ENCODE measurements around the gene MAP2K5. TPM values are rescaled to one million over a fixed set of nuclear protein-coding genes. Genes with fewer than 3 reads are reported as not detected.

The MAP2K5 gene
- total and polyA plus RNA-seq, 4 donors: 3.8 to 6.4 (median 5.6) TPM

DNA sequence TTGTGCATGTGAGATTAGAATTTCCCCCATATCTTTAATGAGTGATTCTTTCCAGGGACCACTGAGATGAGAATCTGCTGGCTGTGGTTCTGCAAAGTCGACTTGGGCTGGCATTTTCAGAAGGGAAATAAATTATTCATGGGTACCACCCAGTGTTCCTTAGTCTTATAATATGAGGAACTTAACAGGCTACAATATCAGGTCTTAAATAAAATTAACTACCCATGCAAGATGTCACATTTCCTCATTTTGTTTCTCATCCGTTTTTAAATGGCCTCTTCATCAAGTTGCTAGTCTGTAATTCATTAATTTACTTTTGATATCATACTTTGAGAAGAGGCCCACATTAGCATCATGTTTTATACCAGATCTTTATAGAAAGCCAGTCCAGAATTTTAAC lies 224.5 kb downstream of the MAP2K5 start:
- H3K9me3 ChIP-seq (ENCODE audit: control insufficient read depth in 4 of 4, low read length in 3 of 4): no peaks in the 10 kb centered on the region
- no peak for DNase-seq (ENCODE audit: low spot score)
- no peak overlapping the region for H3K9ac ChIP-seq (ENCODE audit: low read depth in 1 of 2, low read length in 2 of 2)
- H3K27ac ChIP-seq (ENCODE audit: low read depth in 1 of 2, low read length in 2 of 2): no peak overlapping the region
- no peak for TF ChIP-seq GABPA (IDR thresholded peaks at IDR 0.05 in 1 of 2, conservative IDR thresholded peaks at IDR 0.05 in 1 of 2)
- TF ChIP-seq, protein P1, sequence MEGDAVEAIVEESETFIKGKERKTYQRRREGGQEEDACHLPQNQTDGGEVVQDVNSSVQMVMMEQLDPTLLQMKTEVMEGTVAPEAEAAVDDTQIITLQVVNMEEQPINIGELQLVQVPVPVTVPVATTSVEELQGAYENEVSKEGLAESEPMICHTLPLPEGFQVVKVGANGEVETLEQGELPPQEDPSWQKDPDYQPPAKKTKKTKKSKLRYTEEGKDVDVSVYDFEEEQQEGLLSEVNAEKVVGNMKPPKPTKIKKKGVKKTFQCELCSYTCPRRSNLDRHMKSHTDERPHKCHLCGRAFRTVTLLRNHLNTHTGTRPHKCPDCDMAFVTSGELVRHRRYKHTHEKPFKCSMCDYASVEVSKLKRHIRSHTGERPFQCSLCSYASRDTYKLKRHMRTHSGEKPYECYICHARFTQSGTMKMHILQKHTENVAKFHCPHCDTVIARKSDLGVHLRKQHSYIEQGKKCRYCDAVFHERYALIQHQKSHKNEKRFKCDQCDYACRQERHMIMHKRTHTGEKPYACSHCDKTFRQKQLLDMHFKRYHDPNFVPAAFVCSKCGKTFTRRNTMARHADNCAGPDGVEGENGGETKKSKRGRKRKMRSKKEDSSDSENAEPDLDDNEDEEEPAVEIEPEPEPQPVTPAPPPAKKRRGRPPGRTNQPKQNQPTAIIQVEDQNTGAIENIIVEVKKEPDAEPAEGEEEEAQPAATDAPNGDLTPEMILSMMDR (IDR thresholded peaks at IDR 0.05; ENCODE audit: low read depth, low read length, missing input control): no peak
- no peak for TF ChIP-seq NR2F2 (IDR thresholded peaks at IDR 0.05)
- no peak for TF ChIP-seq FOXA1 (IDR thresholded peaks at IDR 0.05)
- no peak for TF ChIP-seq REST (IDR thresholded peaks at IDR 0.05)
- no peak for TF ChIP-seq FOXA2 (IDR thresholded peaks at IDR 0.05)
- TF ChIP-seq HNF4G (IDR thresholded peaks at IDR 0.05): no peak
- TF ChIP-seq ZBTB33 (IDR thresholded peaks at IDR 0.05): no peak
- TF ChIP-seq YY1 (IDR thresholded peaks at IDR 0.05): no peak
- TF ChIP-seq RAD21 (IDR thresholded peaks at IDR 0.05): no peak
- H3K4me3 ChIP-seq (ENCODE audit: low read depth in 1 of 3, low read length in 3 of 3): no peak overlapping the region
- peaks cover 0 to 12% (median 4%) of the 10 kb centered on the region in 4 donors for H3K4me1 ChIP-seq (ENCODE audit: control insufficient read depth in 4 of 4, insufficient read depth in 4 of 4, low read length in 3 of 4)
- H3K27me3 ChIP-seq (ENCODE audit: control insufficient read depth in 4 of 4, insufficient read depth in 4 of 4, low read length in 3 of 4): no peaks in the 10 kb centered on the region
- WGBS: 71% methylated on average over 2 of the region's 2 CpGs
- peaks cover 0 to 2% (median 0%) of the 10 kb centered on the region in 4 donors for H3K36me3 ChIP-seq (ENCODE audit: control insufficient read depth in 4 of 4, insufficient read depth in 3 of 4, low read depth in 1 of 4, low read length in 3 of 4)

GRCh38 chr15:67768313-67768977 lies 225.9 kb downstream of the MAP2K5 start:
- H3K27me3 ChIP-seq (ENCODE audit: control insufficient read depth in 4 of 4, insufficient read depth in 4 of 4, low read length in 3 of 4): no peaks in the 10 kb centered on the region
- no peak for DNase-seq (ENCODE audit: low spot score)
- H3K4me3 ChIP-seq (ENCODE audit: low read depth in 1 of 3, low read length in 3 of 3): no peak overlapping the region
- H3K4me1 ChIP-seq (ENCODE audit: control insufficient read depth in 4 of 4, insufficient read depth in 4 of 4, low read length in 3 of 4): peaks cover 0 to 3% (median 0%) of the 10 kb centered on the region in 4 donors
- peaks cover 0 to 2% (median 0%) of the 10 kb centered on the region in 4 donors for H3K36me3 ChIP-seq (ENCODE audit: control insufficient read depth in 4 of 4, insufficient read depth in 3 of 4, low read depth in 1 of 4, low read length in 3 of 4)
- 91% methylated on average over 7 of the region's 7 CpGs for WGBS
- H3K9ac ChIP-seq (ENCODE audit: low read depth in 1 of 2, low read length in 2 of 2): no peak overlapping the region
- no peaks in the 10 kb centered on the region for H3K9me3 ChIP-seq (ENCODE audit: control insufficient read depth in 4 of 4, low read length in 3 of 4)
- no peak overlapping the region for H3K27ac ChIP-seq (ENCODE audit: low read depth in 1 of 2, low read length in 2 of 2)
- TF ChIP-seq, protein P1 (IDR thresholded peaks at IDR 0.05; ENCODE audit: low read depth, low read length, missing input control): no peak
- no peak for TF ChIP-seq FOXA2 (IDR thresholded peaks at IDR 0.05)
- no peak for TF ChIP-seq HNF4G (IDR thresholded peaks at IDR 0.05)
- TF ChIP-seq EGR1 (IDR thresholded peaks at IDR 0.05; ENCODE audit: low read depth in 2 of 2): no peak
- TF ChIP-seq HNF4A (conservative IDR thresholded peaks at IDR 0.05): no peak
- TF ChIP-seq REST (IDR thresholded peaks at IDR 0.05): no peak
- TF ChIP-seq SP1 (IDR thresholded peaks at IDR 0.05): no peak
- TF ChIP-seq GABPA (IDR thresholded peaks at IDR 0.05 in 1 of 2, conservative IDR thresholded peaks at IDR 0.05 in 1 of 2): no peak
- no peak for TF ChIP-seq NR2F2 (IDR thresholded peaks at IDR 0.05)
- TF ChIP-seq MAX (IDR thresholded peaks at IDR 0.05): no peak
- no peak for TF ChIP-seq YY1 (IDR thresholded peaks at IDR 0.05)
- TF ChIP-seq JUND (IDR thresholded peaks at IDR 0.05): no peak
- TF ChIP-seq RAD21 (IDR thresholded peaks at IDR 0.05): no peak
- TF ChIP-seq FOXA1 (IDR thresholded peaks at IDR 0.05): no peak
- TF ChIP-seq TAF1 (conservative IDR thresholded peaks at IDR 0.05): no peak
- no peak for TF ChIP-seq RXRA (IDR thresholded peaks at IDR 0.05)

Data from liver (tissue), 9 donors.